Hematopoietic multipotent progenitor cell (in vitro differentiated cells): ENCODE data around the gene MTX1. TPM values are rescaled to one million over a fixed set of nuclear protein-coding genes. Genes with fewer than 3 reads are reported as not detected.

Experiments
- DNase-seq, 3 donors: peaks; one replicate each; pipeline ENCODE4 v3.0.0-alpha.2; 2011 to 2015; ENCODE audit warnings: low read depth in 2 of 3, low spot score in 2 of 3
- total RNA-seq: library from RNA; depleted of rRNA; stranded (reverse); fragments of >200 nt; gene quantifications from one replicate; pipeline ENCODE4 v1.2.3, GENCODE V29; 2012

MTX1 gene
- total RNA-seq, 1 donor, result 70.3 TPM

DNA sequence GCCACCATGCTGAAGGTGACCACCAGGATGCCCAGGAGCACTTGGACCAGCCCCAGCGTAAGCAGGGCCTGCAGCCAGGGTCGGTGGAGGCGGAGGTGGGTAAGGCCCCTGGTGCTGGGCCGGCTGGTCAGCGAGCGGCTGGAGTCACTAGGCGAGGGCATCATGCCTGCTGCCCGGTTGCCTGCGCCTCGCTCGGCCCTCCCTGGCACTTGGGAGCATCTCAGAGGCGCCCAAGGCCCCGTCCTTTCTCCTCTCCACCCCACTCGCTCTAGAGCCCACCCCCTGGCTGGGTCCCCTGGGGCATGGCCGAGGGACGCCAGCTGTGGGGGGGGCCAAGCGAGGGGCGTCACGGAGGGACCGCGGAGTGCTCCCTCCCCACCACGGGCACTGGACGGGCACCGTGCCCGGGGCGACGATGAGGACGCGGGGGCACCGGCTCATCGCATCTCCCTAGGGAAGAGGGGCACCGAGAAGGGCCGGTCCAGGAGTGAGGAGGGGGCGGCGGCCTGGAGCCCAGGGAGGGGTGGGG, 46.3 kb downstream of the MTX1 start:
- DNase-seq, result no peak

DNA sequence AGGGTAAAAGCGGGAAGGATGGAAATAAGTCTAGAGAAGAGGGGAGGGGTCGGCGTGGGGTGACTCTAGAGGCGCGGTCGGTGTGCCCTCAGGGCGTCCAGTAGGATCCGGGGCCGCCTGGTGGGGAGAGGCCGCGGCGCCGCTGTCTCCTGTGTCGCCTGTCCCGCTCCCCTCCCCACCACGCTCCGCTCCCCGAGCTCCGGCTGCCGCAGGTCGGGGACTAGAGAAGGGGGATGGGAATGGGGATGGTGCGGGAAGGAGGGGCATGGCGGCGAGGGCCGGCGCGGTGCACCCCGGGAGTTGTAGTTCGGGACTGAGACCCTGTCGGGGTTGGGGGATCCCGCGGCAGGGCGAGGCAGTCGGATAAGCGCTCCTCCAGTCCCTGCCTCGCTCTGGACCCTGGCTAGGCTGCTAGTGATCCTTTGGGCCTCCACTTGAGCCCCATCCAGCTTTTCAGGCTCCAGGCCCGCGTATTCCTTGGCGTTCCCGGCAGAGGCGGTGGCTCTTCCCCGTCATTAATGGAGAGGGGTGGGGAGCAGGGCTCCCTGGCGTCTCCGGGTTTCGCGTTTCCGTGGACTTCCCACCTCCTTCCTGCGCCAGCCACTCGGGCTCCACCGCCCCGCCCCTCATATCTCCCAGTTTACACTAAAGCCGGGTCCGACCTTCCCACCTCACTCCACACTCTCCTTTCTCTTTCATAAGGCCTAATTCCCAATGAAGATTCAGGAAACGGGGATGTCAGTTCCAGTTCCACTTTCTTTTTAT, 46.9 kb downstream of the MTX1 start, which contains the start of gene ENTREP3:
Gene ENTREP3, minus strand, starts transcription at position 241 of the 765 bp plus-strand sequence. CDS start 606 bp downstream, outside the sequence.
- DNase-seq, result peak in 2 of 3 donors; percentile 76 to 77

DNA sequence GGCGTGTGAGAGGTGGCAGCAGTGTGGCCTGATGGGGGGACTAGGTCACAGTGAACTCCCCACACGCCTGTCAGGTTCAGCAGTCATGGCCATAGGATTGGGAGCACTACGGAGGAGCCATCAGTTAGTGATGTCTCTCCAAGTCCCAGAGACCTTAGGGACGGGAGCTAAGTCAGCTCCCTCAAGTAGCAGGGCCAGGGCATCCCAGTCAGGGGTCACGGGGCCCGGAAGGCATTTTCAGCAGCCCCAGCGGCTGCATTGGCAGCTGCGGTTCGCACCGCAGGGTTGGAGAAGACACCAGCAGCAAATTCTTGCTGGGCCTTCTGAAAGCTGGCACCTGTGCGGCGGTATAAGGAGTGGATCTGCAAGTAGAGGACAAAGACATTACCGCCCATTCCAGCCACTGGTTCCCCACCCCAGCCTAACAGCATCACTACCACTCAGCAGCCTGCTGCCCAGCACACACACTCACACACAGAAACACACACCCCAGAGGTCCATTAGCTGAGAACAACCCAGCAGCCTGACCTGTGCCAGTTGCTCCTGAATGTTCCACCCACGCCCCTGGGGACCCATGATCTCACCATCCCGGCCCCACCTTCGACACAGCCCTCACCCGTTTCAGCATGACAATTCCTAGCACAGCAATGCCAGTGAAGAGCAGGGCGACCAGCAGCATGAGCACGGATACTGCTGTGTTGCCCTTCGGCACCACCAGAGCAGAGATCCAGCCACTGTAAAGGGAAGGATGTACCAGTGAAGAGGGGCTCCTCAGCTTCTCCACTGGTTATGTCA, 47.8 kb downstream of the MTX1 start:
- no peak for DNase-seq

DNA sequence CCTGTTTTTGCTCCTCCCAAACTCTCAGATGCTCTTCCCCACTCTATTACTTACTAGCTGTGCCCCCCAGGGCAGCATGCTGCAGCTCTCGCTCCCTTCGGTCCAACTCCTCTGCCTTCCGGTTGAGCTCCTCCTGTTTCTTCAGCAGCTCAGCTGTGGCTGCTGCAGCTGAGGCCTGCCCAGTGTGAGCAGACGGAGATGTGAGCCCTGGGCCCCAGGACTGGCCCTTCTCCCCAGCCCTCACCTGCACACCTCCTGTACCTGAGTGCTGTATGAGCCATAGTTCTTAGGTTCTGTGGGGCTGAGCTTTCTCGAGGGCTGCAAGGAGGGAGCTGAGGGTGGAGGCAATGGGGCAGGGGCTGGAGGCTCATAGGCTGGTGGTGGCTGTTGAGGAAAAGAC, 51.8 kb downstream of the MTX1 start:
- DNase-seq, result no peak

DNA sequence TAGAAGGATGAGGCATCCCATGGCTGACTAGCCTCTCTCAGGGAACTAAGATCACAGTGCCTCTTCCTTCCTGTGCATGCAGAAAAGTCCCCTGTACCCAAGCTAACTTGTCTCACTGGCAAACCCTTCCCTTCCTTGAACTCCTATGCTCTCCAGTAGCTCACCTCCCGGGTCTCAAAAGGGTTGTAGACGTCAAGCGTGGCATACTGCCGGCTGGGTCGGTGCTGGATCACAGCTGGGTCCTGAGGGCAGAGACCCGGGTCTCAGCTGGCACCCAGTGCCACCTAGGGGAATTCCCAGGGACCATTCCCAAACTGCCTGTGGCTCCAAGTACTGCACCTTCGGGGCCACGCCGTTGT, 53.0 kb downstream of the MTX1 start:
- DNase-seq, result no peak

DNA sequence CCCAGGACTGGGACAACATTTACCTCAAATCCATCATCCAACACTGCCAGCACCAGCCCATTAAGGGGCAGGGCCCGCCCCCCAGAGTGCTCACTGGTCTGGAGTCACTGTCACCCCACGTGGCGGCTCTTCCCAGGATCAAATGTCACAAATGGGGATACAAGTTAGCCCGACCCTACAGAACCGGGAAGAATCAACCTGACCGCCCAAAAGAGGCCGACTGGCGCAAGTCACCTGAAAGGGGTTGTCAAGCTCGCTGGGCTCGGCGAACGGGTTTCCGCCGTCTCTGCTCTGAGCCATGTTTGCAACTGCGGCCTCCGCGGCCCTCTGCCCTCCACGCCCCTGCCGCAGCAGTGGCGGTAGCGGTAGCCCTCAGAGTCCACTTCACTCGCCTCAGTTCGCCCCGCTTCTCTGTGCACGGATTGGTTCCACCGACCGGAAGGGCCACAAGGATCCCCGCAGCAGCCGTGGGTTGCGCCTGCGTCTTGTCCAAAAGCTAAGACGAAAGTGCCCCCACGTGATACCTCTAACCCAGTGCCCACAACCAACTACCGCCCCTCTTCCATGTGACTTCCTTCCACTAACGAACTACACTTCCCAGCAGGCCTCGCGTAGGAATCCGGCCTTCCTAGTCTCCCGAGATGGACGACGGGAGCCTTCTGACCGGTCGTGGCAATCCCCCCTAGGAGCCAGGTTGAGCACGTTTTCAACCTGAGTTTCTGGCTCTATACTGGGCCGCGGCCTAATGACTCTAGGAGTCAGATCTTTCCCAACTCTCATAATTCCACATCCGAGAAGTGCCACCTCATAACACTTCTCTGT, 53.6 kb downstream of the MTX1 start, which contains the start of gene SCAMP3:
Gene SCAMP3, minus strand, starts transcription at position 509 of the 822 bp plus-strand sequence. Its CDS starts 209 bp downstream, at position 300.
- DNase-seq, result peak in 2 of 3 donors; percentile 91 to 93

DNA sequence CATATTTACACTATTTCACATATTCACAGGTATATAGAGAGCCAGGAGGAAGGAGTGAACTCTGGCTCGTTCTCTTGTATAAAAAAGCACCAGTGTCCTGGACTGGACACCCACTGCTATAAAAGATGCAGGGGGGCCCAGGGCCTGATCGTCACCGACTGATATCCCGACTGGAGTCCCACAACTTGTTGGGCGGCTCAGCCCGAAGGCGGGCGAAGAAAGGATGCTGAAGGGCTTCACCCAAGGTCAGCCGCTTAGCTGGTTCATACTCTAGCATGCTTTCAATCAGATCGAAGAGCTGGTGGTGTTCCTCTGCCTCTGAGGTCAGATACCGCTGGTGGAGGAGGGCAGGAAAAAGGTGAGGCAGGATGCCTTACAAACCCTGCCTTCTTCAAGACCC, 54.6 kb downstream of the MTX1 start:
- DNase-seq, result no peak

Other genes with a start within 250 kb of the MTX1 start
- 25.6 TPM for gene PYGO2, start 246.9 kb upstream of the MTX1 start, total RNA-seq
- 59.5 TPM for gene SHC1, start 237.9 kb upstream of the MTX1 start, total RNA-seq
- gene CKS1B, start 234.0 kb upstream of the MTX1 start, total RNA-seq, result 22.9 TPM
- gene FLAD1, start 225.4 kb upstream of the MTX1 start, total RNA-seq, result 35.0 TPM
- gene LENEP, start 215.1 kb upstream of the MTX1 start, total RNA-seq, result 0.54 TPM
- 22.6 TPM for gene ZBTB7B, start 205.9 kb upstream of the MTX1 start, total RNA-seq
- under 0.01 TPM for gene DCST2, start 174.9 kb upstream of the MTX1 start, total RNA-seq
- under 0.01 TPM for gene DCST1, start 174.9 kb upstream of the MTX1 start, total RNA-seq
- 60.1 TPM for gene ADAM15, start 157.4 kb upstream of the MTX1 start, total RNA-seq
- 5.9 TPM for gene EFNA4, start 145.0 kb upstream of the MTX1 start, total RNA-seq
- gene EFNA3, start 129.9 kb upstream of the MTX1 start, total RNA-seq, result 4.8 TPM
- gene EFNA1, start 80.8 kb upstream of the MTX1 start, total RNA-seq, result 21.3 TPM
- 68.1 TPM for gene SLC50A1, start 72.8 kb upstream of the MTX1 start, total RNA-seq
- gene DPM3, start 68.2 kb upstream of the MTX1 start, total RNA-seq, result 63.0 TPM
- gene KRTCAP2, start 35.4 kb upstream of the MTX1 start, total RNA-seq, result 194 TPM
- gene TRIM46, start 34.8 kb upstream of the MTX1 start, total RNA-seq, result 32.6 TPM
- 72.4 TPM for gene THBS3, start 798 bp upstream of the MTX1 start, total RNA-seq
- 8.9 TPM for gene ENTREP3, start 46.8 kb downstream of the MTX1 start, total RNA-seq
- gene SCAMP3, start 53.7 kb downstream of the MTX1 start, total RNA-seq, result 55.7 TPM
- 66.0 TPM for gene CLK2, start 64.8 kb downstream of the MTX1 start, total RNA-seq
- 4.6 TPM for gene HCN3, start 68.8 kb downstream of the MTX1 start, total RNA-seq
- 1.1 TPM for gene PKLR, start 92.7 kb downstream of the MTX1 start, total RNA-seq
- 85.4 TPM for gene FDPS, start 100.2 kb downstream of the MTX1 start, total RNA-seq
- gene RUSC1, start 112.2 kb downstream of the MTX1 start, total RNA-seq, result 17.2 TPM